ENCODE results near the gene SPATA1.

DNA sequence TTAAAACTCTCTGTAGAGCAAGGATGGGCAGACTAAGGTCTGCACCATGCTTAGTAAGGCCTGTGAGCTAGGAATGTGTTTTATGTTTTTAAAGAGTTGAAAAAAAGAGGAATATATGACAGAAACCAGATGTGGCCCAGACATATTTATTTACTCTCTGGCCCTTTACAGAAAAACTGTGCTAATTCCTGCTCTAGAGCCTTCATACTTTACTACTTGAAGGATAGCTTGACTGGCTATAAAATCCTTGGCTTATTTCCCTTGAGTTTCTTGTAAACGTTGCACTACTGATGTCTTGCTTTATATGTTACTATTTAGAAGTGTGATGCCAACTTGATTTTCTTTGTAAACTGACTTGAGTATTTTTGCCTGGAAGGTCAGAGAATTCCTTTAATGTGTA, 34.6 kb downstream of the SPATA1 start:
- TF ChIP-seq, protein P1, sequence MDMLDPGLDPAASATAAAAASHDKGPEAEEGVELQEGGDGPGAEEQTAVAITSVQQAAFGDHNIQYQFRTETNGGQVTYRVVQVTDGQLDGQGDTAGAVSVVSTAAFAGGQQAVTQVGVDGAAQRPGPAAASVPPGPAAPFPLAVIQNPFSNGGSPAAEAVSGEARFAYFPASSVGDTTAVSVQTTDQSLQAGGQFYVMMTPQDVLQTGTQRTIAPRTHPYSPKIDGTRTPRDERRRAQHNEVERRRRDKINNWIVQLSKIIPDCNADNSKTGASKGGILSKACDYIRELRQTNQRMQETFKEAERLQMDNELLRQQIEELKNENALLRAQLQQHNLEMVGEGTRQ (IDR thresholded peaks at IDR 0.05; ENCODE audit: borderline replicate concordance, low read depth, low read length), result no peak
- TF ChIP-seq SMC3 (IDR thresholded peaks at IDR 0.05; ENCODE audit: low read depth, low read length) (no peak), ELF1 (IDR thresholded peaks at IDR 0.05) (no peak), POLR2AphosphoS5 (IDR thresholded peaks at IDR 0.05; ENCODE audit: low read depth, low read length) (no peak), TAF1 (IDR thresholded peaks at IDR 0.05; ENCODE audit: borderline replicate concordance, low read depth, low read length) (no peak), MEF2A (IDR thresholded peaks at IDR 0.05; ENCODE audit: borderline replicate concordance, low read depth) (no peak)
- TF ChIP-seq, protein P2, sequence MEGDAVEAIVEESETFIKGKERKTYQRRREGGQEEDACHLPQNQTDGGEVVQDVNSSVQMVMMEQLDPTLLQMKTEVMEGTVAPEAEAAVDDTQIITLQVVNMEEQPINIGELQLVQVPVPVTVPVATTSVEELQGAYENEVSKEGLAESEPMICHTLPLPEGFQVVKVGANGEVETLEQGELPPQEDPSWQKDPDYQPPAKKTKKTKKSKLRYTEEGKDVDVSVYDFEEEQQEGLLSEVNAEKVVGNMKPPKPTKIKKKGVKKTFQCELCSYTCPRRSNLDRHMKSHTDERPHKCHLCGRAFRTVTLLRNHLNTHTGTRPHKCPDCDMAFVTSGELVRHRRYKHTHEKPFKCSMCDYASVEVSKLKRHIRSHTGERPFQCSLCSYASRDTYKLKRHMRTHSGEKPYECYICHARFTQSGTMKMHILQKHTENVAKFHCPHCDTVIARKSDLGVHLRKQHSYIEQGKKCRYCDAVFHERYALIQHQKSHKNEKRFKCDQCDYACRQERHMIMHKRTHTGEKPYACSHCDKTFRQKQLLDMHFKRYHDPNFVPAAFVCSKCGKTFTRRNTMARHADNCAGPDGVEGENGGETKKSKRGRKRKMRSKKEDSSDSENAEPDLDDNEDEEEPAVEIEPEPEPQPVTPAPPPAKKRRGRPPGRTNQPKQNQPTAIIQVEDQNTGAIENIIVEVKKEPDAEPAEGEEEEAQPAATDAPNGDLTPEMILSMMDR (IDR thresholded peaks at IDR 0.05), result no peak
